Testis (tissue), 5 donors: ENCODE measurements around the gene RGPD5. TPM values are rescaled to one million over a fixed set of nuclear protein-coding genes. Genes with fewer than 3 reads are reported as not detected.
"Not testable (repeated sequence)": the region's sequence is repeated elsewhere in the genome, so short reads cannot be mapped to it uniquely, and the experiment has no call there.

Experiments
- DNase-seq: peaks from one replicate; pipeline ENCODE4 v3.0.0-alpha.2; 2019
- H3K27ac ChIP-seq, 2 donors: fragments of 200-600 bp; sonication (generic); one replicate each; pipeline ENCODE4 v1.5.1; 2019
- H3K27me3 ChIP-seq: fragments of 200-600 bp; sonication (generic); one replicate; pipeline ENCODE4 v1.5.1; 2019
- H3K36me3 ChIP-seq: fragments of 200-600 bp; sonication (generic); one replicate; pipeline ENCODE4 v1.5.1; 2017; ENCODE audit warnings: low read depth; ENCODE audit errors: missing control alignments
- H3K4me1 ChIP-seq: fragments of 200-600 bp; sonication (generic); one replicate; pipeline ENCODE4 v1.5.1; 2019
- H3K4me3 ChIP-seq, 2 donors: fragments of 200-600 bp; sonication (generic); one replicate each; pipeline ENCODE4 v1.5.1; 2017 to 2019
- H3K9me3 ChIP-seq: fragments of 200-600 bp; sonication (generic); one replicate; pipeline ENCODE4 v1.5.1; 2017
- WGBS, 2 donors: methylation state at CpG; one replicate each; pipeline ENCODE4 v1.1.5; 2018; 5-methylcytosine and 5-hydroxymethylcytosine counted together
- intact Hi-C: fragments of 100-400 bp; cut with DNase I; formaldehyde crosslinking; loops from one replicate; pipeline ENCODE4 v1.15.1; 2023; ENCODE audit warnings: low total_unique reads
- long read RNA-seq, 2 donors: transcript quantifications; one replicate each; lab custom pipeline, GENCODE V29; 2026
- polyA plus RNA-seq: library from polyadenylated mRNA; stranded (reverse); fragments of 350-450 nt; fragmentation: Illumina TruSeq; extraction: RNeasy Lipid Tissue Mini Kit (QIAGEN cat#74804); gene quantifications from one replicate; pipeline ENCODE4 v1.2.3, GENCODE V29; 2014; ENCODE audit warnings: low read depth, low replicate concordance; ENCODE audit not compliant: insufficient read depth
- total RNA-seq, 2 donors: library from RNA; depleted of rRNA; stranded (reverse); fragments of >200 nt; gene quantifications; one replicate each; pipeline ENCODE4 v1.2.3, GENCODE V29; 2016

Gene RGPD5
- 10 to 100 TPM; 54.0 to 70.9 TPM for total RNA-seq
- 20.1 TPM for polyA plus RNA-seq
- long read RNA-seq, donor 1: 0 reads
- long read RNA-seq, donor 2: 0 reads

DNA sequence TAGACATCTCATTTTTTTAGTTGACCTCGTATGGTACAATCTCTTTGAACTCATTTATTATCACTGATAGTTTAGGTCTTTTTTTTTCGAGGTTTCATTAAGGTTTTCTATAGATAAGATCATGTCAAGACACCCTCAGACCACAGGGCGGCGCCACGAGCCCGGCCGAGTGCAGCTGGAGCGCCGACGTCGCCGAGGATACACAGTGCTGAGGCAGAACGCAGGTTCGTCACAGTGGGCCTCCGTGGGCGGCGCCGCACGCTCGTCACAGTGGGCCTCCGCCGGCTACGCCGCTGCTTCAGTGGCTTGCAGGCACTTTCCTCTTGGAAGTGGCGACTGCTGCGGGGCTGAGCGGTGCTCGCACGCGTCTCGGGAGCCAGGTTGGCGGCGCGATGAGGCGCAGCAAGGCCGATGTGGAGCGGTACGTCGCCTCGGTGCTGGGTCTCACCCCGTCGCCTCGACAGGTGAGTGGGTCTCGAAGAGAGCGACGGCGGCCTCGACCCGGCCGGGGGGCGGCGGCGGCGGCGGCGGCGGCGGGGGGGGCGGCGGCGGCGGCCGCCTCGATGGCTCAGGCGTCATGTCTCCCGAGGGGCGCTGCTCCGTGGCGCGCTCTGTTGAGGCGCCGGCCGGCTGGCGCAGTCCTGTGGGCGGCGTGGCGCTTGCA lies at the start of gene RGPD5:
RGPD5 (plus strand) TSS at position 232 of the 664 bp plus-strand sequence; CDS start at position 393, 161 bp downstream.
- H3K27ac ChIP-seq, H3K4me1 ChIP-seq, H3K36me3 ChIP-seq, DNase-seq, intact Hi-C loops, H3K9me3 ChIP-seq, H3K27me3 ChIP-seq, H3K4me3 ChIP-seq: not testable (repeated sequence)
- WGBS, 2 donors: no CpG with 5 or more reads among the region's 77 CpGs

DNA sequence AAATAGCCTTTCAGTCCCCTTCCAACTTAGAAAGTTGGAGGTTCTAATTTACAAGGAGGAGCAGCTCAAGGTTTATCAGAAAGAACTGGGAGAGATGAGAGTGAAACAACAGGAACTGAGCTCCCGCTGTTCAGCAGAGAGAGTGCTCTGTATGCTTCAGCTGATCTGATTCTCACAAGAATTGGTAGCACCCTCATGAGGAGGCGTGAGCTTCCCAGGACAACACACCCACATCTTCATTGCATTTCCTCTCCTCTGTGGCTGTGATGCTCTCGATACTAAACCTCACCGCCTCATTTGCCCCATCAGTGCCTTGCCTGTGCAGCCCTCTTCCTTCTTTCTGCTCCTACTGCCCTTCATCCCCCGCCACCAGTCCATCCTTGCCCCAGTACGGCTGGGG lies 42.5 kb upstream of the RGPD5 start:
- H3K4me3 ChIP-seq, H3K9me3 ChIP-seq, H3K36me3 ChIP-seq, intact Hi-C loops, H3K27me3 ChIP-seq, DNase-seq, H3K27ac ChIP-seq, H3K4me1 ChIP-seq: not testable (repeated sequence)
- WGBS, 2 donors: no CpG with 5 or more reads among the region's 6 CpGs

DNA sequence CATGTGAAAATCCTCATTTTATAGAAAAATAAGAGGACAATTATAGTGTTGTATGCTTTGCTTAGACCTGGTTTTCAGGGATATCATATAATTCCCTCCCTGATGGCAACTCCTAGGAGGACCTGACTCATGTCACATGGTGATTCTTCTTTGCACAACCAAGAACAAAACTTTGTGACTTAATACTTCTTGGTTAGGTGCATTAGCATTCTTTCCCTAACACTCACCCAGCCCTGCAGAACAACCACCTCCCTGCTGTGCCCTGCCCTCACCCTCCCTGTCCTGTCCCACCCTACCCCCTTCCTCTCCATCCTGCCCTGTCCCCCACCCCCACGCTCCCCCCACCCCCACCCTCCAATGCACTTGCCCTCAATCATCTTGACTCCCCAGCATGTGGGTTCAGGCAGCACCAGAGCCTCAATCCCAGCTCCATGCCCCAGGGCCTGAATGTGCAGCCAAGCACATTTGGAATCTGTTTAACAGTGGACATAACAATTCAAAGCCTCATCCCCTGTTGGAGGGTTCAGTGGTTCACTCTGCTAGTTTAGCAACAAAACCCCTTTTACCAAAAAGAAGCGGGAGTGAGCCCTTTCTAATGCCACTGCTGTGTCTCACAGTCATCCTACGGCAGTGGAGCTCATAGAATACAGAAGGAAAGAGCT lies 36.8 kb upstream of the RGPD5 start:
- DNase-seq, intact Hi-C loops, H3K4me3 ChIP-seq, H3K4me1 ChIP-seq, H3K27me3 ChIP-seq, H3K36me3 ChIP-seq, H3K27ac ChIP-seq, H3K9me3 ChIP-seq: not testable (repeated sequence)
- no CpG with 5 or more reads among the region's 3 CpGs for WGBS, 2 donors

DNA sequence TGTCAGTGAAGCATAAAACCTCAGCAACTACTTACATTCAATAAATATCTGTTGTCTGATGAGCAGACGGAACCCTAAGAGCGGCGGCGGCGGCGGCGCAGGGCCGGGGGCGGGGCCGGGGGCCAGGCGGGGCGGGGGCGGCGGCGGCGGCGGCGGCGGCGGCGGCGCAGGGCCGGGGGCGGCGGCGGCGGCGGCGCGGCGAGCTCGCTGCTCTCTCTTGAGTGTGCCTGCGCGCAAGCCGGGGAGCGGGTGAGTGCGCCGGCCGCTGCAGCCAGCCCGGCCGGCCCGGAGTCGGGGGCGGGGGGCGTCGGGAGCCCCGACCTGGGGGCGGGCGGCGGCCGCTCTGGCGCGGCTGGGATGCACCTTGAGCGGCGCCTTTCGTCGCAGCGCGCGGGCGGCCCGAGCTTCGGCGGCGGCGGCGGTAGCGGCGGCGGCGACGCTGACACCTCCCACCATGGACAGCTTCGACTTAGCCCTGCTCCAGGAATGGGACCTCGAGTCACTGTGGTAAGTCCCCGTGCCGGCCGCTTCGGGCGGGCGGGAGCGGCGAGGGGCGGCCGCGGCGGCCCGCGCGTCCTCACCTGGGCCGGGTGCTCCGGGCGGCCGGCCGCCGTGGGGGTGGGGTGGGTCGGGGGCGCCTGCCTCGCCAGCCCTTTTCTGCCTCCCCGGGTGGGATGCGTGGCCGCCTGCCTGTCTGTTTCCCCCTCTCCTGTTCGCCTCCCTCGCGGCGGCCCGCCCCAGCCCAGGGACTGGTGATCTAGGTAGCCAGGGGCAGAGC lies 33.7 kb upstream of the RGPD5 start:
- H3K4me1 ChIP-seq, H3K36me3 ChIP-seq, H3K27ac ChIP-seq, intact Hi-C loops, H3K9me3 ChIP-seq, H3K27me3 ChIP-seq: not testable (repeated sequence)
- peak; percentile 13 for DNase-seq
- whole genome bisulfite sequencing, 2 donors: 0% methylated on average over 1 of the region's 106 CpGs; no CpG with 5 or more reads in 1 of the 2 donors
- peak overlapping the region in 1 of 2 donors; percentile 34 for H3K4me3 ChIP-seq

DNA sequence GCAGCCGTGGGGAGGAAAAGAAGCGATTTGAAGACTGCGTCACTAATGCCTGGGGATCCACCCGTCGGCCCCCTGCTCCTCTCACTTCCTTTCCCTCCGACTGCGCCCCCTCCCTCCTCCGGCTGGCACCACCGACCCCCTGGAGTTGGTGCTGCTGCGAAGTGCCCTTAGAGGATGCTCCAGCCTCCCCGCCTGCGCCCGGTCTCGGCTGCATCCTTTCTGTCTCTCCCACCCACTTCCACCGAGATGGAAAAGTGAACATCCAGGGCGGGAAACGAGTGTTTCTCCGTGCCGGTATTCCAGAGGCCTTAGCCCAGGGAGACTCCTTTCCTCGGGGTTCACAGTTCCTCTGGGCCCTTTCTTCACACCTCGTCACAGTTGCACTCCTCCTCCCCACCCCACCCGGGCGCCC lies 33.1 kb upstream of the RGPD5 start:
- 0% methylated on average over 7 of the region's 23 CpGs; no CpG with 5 or more reads in 1 of the 2 donors for WGBS, 2 donors
- intact Hi-C loops, H3K27me3 ChIP-seq: not testable (repeated sequence)

DNA sequence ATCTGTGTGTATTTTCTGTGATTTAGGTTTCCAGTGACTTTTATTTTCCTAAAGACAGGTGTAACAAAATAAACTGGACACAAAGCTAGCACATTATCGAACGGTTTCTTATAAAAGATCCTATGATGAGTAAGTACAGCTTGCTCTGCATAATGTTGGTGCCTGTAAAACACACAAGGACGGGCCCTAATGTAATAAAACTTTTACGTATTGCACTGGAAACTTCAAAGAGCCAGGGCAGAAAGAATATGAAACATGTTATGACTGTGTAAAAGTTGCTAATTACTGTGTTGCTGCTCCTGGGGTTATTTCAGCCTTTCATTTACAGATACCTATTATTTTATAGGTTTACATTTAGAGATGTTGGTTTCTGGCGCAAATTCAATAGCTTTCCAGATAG lies 32.1 kb upstream of the RGPD5 start:
- H3K9me3 ChIP-seq, H3K4me1 ChIP-seq, H3K27ac ChIP-seq, H3K27me3 ChIP-seq, H3K4me3 ChIP-seq, intact Hi-C loops, H3K36me3 ChIP-seq, DNase-seq: not testable (repeated sequence)
- WGBS, 2 donors: 75 to 90% methylated on average over 1 of the region's 5 CpGs

More for the DNA sequence above, 33.1 kb upstream of the RGPD5 start:
- not testable (repeated sequence) for H3K4me3 ChIP-seq, H3K27ac ChIP-seq, H3K9me3 ChIP-seq, H3K36me3 ChIP-seq, H3K4me1 ChIP-seq
- peak; percentile 11 for DNase-seq

DNA sequence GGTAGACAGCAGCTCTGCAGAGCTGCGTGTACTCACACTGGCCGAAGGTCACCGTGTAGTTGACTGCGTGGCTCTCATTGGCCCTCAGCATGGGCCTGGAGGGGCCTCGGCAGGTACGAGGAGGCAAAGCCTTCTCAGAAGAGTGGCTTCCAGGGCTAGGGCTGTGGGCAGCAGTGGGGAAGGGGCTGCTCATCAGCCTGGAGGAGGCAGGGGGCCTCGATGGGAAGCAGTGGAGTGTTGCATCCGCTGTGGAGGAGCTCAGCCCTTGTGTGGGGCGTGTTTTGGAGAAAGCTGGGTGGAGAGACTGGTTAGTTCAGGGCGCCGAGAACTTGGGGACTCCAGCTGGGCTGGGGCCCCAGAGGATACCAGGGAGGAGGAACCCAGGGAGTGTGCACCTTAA lies 28.0 kb upstream of the RGPD5 start:
- 90% methylated on average over 5 of the region's 11 CpGs; no CpG with 5 or more reads in 1 of the 2 donors for WGBS, 2 donors
- H3K27ac ChIP-seq, H3K9me3 ChIP-seq, DNase-seq, H3K27me3 ChIP-seq, H3K36me3 ChIP-seq, H3K4me1 ChIP-seq, H3K4me3 ChIP-seq, intact Hi-C loops: not testable (repeated sequence)

DNA sequence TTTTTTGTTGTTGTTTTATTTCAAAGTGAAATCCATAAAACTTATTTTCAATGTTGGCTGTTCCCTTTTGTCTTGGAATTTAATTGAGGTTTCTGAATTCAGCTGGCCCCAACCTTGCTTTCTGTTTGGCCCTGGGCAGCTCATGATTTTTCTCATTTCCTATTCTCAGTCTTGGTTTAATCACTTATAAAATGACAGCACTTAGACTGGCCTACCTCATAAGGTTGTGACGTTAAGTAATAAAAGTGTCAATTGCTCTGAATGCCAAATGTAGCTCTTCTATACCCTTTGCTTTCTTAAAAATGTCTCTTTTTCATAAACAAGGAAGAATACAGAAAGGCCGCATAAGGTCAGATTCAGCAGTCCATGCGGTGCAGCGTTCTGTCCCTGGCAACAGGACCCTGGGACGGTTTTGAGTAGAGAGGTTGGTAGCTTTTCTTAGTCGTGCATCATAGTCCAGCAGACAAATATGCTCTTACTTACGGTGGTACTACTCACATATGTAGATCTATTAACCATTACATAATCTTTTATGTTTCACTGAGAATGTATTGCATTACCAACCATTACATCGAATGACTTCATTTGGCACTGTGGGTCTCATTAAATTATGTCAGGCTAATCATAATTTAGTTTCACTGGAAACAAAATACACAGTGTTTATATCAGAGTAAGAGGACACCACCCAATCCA lies 27.1 kb upstream of the RGPD5 start:
- H3K36me3 ChIP-seq, intact Hi-C loops, DNase-seq, H3K9me3 ChIP-seq, H3K27ac ChIP-seq, H3K4me1 ChIP-seq, H3K4me3 ChIP-seq, H3K27me3 ChIP-seq: not testable (repeated sequence)
- 83% methylated on average over 5 of the region's 8 CpGs; no CpG with 5 or more reads in 1 of the 2 donors for WGBS, 2 donors

DNA sequence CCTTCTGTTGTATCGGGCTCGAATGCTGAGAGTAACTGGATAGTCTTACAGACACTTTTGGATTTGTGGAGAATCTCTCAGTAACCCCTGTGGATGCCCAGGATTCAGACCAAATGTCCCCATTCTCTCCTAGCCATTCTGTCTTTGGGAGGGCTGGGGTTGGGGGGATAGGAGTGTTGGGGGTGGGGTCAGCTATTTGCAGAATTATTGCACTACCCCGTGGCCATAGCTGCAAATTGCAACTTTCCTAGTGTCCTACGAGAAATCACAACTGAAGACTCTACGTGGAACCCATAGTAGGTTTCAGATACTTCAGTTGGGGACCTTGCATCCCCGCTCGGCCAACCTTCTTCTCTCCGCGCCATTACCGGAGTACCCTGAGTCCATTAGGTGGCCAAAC lies 25.2 kb upstream of the RGPD5 start:
- intact Hi-C loops, H3K27me3 ChIP-seq, H3K27ac ChIP-seq, H3K4me3 ChIP-seq, H3K4me1 ChIP-seq, H3K36me3 ChIP-seq, DNase-seq, H3K9me3 ChIP-seq: not testable (repeated sequence)
- WGBS, 2 donors: no CpG with 5 or more reads among the region's 10 CpGs

DNA sequence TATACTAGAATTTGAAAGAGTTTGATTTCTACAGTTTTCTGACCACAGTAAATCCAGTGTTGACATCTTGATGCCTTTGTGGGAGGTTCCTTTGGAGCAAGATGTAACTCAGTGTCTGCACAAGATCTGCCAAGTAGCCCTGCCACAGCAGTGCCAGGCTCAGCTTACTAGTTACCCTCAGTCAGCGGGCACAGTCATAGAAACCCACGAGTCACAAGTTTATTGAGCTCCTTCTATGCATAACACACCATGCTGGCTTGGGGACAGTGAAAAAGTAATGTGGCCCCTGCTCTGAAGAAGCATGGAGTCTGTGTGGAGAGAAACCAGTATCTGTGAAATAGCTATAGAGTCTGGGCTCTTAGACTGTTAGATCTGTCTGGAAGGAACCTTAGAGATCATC lies 15.0 kb upstream of the RGPD5 start:
- intact Hi-C loops, H3K36me3 ChIP-seq, H3K27ac ChIP-seq, H3K27me3 ChIP-seq, H3K9me3 ChIP-seq, H3K4me3 ChIP-seq, DNase-seq, H3K4me1 ChIP-seq: not testable (repeated sequence)
- WGBS, 2 donors: no CpG with 5 or more reads among the region's 2 CpGs

DNA sequence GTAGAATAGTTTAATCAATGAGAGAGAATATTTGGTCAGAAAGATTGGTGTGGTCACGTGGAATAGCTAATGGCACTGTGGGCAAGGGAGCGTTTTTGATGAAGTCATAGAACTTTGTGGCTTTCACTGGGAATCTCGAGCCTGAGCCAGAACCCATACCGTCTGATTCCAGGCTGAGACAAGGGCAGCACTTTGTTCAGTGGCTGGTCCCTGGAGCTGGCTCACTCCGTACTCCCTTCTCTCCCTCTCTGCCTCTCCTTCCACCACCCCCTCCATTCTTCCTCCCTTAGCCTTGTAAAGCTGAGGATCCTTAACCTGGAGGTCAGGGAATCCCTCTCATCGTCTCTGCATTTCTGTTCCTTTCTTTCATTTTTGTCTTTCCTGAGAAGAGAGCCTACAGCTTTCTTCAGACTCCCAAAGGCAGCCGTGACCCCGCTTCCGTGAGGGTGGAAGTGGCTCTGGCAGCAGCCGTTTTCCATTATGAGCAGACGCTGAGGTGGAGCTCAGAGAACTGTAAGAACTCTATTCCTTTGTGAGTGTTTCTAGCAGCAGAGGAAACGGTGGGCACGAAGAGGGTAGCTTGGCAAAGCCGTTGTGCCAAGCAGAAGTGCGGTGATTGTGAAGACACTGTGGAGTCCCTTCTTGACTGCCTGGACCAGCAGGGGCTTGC lies 12.8 kb upstream of the RGPD5 start:
- WGBS, 2 donors: no CpG with 5 or more reads among the region's 15 CpGs
- DNase-seq, H3K27me3 ChIP-seq, intact Hi-C loops, H3K27ac ChIP-seq, H3K4me3 ChIP-seq, H3K4me1 ChIP-seq, H3K36me3 ChIP-seq, H3K9me3 ChIP-seq: not testable (repeated sequence)
